ENCODE results near the gene ZC3H7A.

The ZC3H7A gene

GRCh38 chr16:11734653-11735043 is 62.4 kb downstream of the ZC3H7A start:
- no peak for DNase-seq

GRCh38 chr16:11734025-11734652 is 62.9 kb downstream of the ZC3H7A start:
- no peak for DNase-seq

- DNase-seq = no peak
Observed at GRCh38 chr16:11731222-11731621, 65.8 kb downstream of the ZC3H7A start.

- no peak for DNase-seq
Observed at GRCh38 chr16:11729787-11730186, 67.3 kb downstream of the ZC3H7A start.

- no peak for DNase-seq
Observed at GRCh38 chr16:11727796-11728543, 69.1 kb downstream of the ZC3H7A start.

- DNase-seq = no peak
Observed at GRCh38 chr16:11726008-11726407, 71.0 kb downstream of the ZC3H7A start.

- DNase-seq = no peak
Observed at GRCh38 chr16:11725457-11725856, 71.6 kb downstream of the ZC3H7A start.

- DNase-seq = no peak
Observed at GRCh38 chr16:11722468-11722808, 74.6 kb downstream of the ZC3H7A start.

GRCh38 chr16:11721781-11722467 is 75.1 kb downstream of the ZC3H7A start:
- DNase-seq = no peak

- no peak for DNase-seq
Observed at GRCh38 chr16:11719762-11720161, 77.3 kb downstream of the ZC3H7A start.

GRCh38 chr16:11719171-11719570 is 77.9 kb downstream of the ZC3H7A start:
- DNase-seq = no peak

GRCh38 chr16:11717811-11718210 is 79.2 kb downstream of the ZC3H7A start:
- no peak for DNase-seq

GRCh38 chr16:11716336-11716735 is 80.7 kb downstream of the ZC3H7A start:
- no peak for DNase-seq

GRCh38 chr16:11715246-11715947 is 81.7 kb downstream of the ZC3H7A start:
- DNase-seq = no peak

- no peak for DNase-seq
Observed at GRCh38 chr16:11712122-11712521, 84.9 kb downstream of the ZC3H7A start.

- DNase-seq = no peak
Observed at GRCh38 chr16:11711662-11712061, 85.4 kb downstream of the ZC3H7A start.

- DNase-seq = no peak
Observed at GRCh38 chr16:11708421-11708820, 88.6 kb downstream of the ZC3H7A start.

- DNase-seq = no peak
Observed at GRCh38 chr16:11707679-11708197, 89.3 kb downstream of the ZC3H7A start.

- DNase-seq = no peak
Observed at GRCh38 chr16:11706180-11706742, 90.8 kb downstream of the ZC3H7A start.

GRCh38 chr16:11705311-11706025 is 91.6 kb downstream of the ZC3H7A start:
- no peak for DNase-seq
